Stimulated activated effector memory CD8-positive, alpha-beta T cell treated with anti-CD3 and anti-CD28 coated beads, Interleukin-12 subunit alpha, Interleukin-12 subunit beta, amount 100 ng/mL, for 72 hours (primary cell): ENCODE measurements around the gene ASPN.

Experiments used
- ATAC-seq: fragments of 150-1000 bp; cut with Tn5 transposase; 2 replicates; pipeline ENCODE4 v1.10.0; 2021
- DNase-seq, 2 donors: peaks; one replicate each; pipeline ENCODE4 v3.0.0; 2021 to 2022; ENCODE audit warnings: low spot score in 2 of 2
- H3K27ac Mint-ChIP-seq: one replicate; pipeline ENCODE4 v1.8.0; 2022; ENCODE audit warnings: mild to moderate bottlenecking, mixed read lengths
- H3K36me3 Mint-ChIP-seq: one replicate; pipeline ENCODE4 v1.8.0; 2022; ENCODE audit warnings: mild to moderate bottlenecking, mixed read lengths
- H3K4me1 Mint-ChIP-seq: one replicate; pipeline ENCODE4 v1.8.0; 2022; ENCODE audit warnings: mixed read lengths
- H3K4me3 Mint-ChIP-seq: one replicate; pipeline ENCODE4 v1.8.0; 2022; ENCODE audit warnings: mild to moderate bottlenecking, mixed read lengths
- H3K9me3 Mint-ChIP-seq: one replicate; pipeline ENCODE4 v1.8.0; 2022; ENCODE audit warnings: mixed read lengths

The ASPN gene

GRCh38 chr9:92482329-92482728 lies at the start of gene ASPN:
ASPN (minus strand) TSS chr9:92482506.
- H3K9me3 Mint-ChIP-seq: no peaks in the 10 kb centered on the region
- H3K36me3 Mint-ChIP-seq: no peaks in the 10 kb centered on the region
- DNase-seq: no peak
- H3K4me1 Mint-ChIP-seq: peaks cover 7% of the 10 kb centered on the region
- no peak within 1 kb of the TSS for H3K4me3 Mint-ChIP-seq
- ATAC-seq: no peak
- no peak within 1 kb of the TSS for H3K27ac Mint-ChIP-seq

- DNase-seq: no peak
- H3K4me3 Mint-ChIP-seq: no peak overlapping the region
- peaks cover 3% of the 10 kb centered on the region for H3K9me3 Mint-ChIP-seq
- H3K27ac Mint-ChIP-seq: no peak overlapping the region
- no peaks in the 10 kb centered on the region for H3K36me3 Mint-ChIP-seq
- ATAC-seq: no peak
- H3K4me1 Mint-ChIP-seq: peaks cover 15% of the 10 kb centered on the region
Measured at GRCh38 chr9:92530893-92531292, 48.6 kb upstream of the ASPN start.

DNA sequence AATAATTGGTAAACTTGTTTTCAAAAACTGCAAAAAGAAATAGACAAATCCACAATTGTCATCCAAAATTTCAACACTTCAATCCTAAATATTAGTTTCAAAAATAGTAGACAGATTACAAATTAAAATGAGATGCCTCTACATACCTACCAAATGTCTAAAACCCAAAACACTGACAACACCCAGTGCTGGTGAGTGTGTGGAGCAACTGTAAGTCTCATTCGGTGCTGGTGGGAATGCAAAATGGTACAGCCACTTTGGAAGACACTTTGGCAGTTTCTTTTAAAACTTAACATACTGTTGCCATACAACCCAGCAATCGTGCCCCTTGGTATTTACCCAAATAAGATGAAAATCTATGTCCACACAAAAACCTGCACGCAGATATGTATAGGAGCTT lies 46.8 kb upstream of the ASPN start:
- H3K27ac Mint-ChIP-seq: no peak overlapping the region
- H3K36me3 Mint-ChIP-seq: no peaks in the 10 kb centered on the region
- no peak overlapping the region for H3K4me3 Mint-ChIP-seq
- peaks cover 3% of the 10 kb centered on the region for H3K9me3 Mint-ChIP-seq
- ATAC-seq (no peak), DNase-seq (no peak)
- peaks cover 6% of the 10 kb centered on the region for H3K4me1 Mint-ChIP-seq

DNA sequence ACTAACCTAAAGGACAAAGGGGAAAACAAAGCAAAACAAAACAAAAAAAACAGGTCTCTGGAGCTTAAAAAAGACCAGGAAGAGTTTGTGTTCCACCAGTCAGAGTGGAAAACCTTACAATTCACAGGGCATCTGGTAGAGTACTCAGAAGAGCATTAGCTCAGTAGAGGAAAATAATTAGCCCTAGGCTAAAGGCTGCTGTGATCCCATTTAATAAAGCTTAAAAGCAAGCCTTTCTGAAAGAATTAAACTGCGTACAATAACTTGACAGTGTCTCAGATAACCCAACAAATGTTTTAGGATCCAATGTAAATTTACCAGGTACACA lies 46.2 kb upstream of the ASPN start:
- Mint-ChIP-seq H3K27ac (no peak overlapping the region), H3K4me3 (no peak overlapping the region), H3K9me3 (peaks cover 3% of the 10 kb centered on the region), H3K4me1 (peaks cover 5% of the 10 kb centered on the region), H3K36me3 (no peaks in the 10 kb centered on the region)
- DNase-seq: no peak
- no peak for ATAC-seq

GRCh38 chr9:92527832-92528521 lies 45.7 kb upstream of the ASPN start:
- H3K4me3 Mint-ChIP-seq: no peak overlapping the region
- no peaks in the 10 kb centered on the region for H3K36me3 Mint-ChIP-seq
- peaks cover 5% of the 10 kb centered on the region for H3K4me1 Mint-ChIP-seq
- DNase-seq (no peak), ATAC-seq (no peak)
- H3K9me3 Mint-ChIP-seq: peaks cover 3% of the 10 kb centered on the region
- no peak overlapping the region for H3K27ac Mint-ChIP-seq

DNA sequence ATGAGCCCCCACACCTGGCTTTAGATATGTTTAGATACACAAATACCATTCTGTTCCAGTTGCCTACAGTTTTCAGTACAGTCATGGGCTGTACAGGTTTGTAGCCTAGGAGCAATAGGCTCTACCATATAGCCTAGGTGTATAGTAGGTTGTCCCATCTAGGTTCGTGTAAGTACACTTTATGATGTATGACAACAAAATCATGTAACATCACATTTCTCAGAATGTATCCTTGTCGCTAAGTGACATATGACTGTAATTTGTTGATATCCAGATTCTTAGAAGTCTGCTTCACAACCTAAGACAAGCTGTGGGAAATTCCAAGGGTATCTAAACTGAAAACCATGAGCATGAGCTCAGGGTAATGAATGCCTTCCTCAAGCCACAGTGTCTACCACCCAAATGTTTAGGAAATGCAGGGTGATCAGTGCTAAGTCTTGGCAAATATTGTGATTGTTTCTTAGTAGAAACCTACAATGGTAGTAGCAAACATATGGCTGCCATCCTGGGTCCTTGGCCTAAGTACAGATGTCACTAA lies 45.1 kb upstream of the ASPN start:
- H3K4me3 Mint-ChIP-seq: no peak overlapping the region
- ATAC-seq: peak; percentile 75
- H3K27ac Mint-ChIP-seq: no peak overlapping the region
- no peak for DNase-seq
- H3K4me1 Mint-ChIP-seq: peaks cover 5% of the 10 kb centered on the region
- peaks cover under 1% of the 10 kb centered on the region for H3K9me3 Mint-ChIP-seq
- H3K36me3 Mint-ChIP-seq: no peaks in the 10 kb centered on the region

GRCh38 chr9:92525306-92525705 lies 43.0 kb upstream of the ASPN start:
- Mint-ChIP-seq H3K27ac (no peak overlapping the region), H3K4me3 (no peak overlapping the region), H3K4me1 (peaks cover 5% of the 10 kb centered on the region), H3K36me3 (no peaks in the 10 kb centered on the region), H3K9me3 (no peaks in the 10 kb centered on the region)
- ATAC-seq (no peak), DNase-seq (no peak)

DNA sequence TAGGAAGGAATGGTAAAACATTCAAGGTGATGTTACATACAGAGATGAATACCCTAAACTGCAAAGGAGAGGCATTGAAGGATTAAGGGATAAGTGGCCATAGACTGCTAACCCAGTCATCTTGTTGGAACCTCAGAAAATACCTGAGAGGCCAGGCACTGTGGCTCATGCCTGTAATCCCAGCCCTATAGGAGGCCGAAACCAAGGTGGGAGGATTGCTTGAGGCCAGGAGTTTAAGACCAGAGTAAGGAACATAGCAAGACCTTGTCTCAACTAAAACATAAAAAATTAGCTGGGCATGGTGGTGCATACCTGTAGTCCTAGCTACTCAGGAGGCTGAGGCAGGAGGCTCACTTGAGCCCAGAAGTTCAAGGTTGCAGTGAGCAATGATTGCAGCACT lies 42.6 kb upstream of the ASPN start:
- Mint-ChIP-seq H3K9me3 (no peaks in the 10 kb centered on the region), H3K36me3 (no peaks in the 10 kb centered on the region), H3K4me3 (no peak overlapping the region), H3K4me1 (peaks cover 5% of the 10 kb centered on the region), H3K27ac (no peak overlapping the region)
- ATAC-seq (no peak), DNase-seq (no peak)

- no peak for ATAC-seq
Measured at GRCh38 chr9:92522983-92523970, 41.0 kb upstream of the ASPN start.

DNA sequence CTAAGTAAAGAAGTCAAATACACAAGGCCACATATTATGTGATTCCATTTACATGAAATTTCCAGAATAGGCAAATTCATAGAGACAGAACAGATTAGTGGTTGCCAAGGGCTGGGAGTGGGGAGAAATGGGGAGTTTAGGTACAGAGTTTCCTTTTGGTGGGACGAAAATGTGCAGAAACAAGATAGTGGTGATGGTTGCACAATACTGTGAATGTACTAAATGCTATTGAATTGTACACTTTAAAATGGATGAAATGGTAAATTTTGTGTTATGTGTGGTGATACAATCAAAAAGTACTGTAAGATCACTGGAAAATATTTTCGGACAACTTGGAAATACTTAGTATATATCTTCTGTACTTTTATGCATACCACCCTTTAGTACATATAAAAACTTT lies 38.5 kb upstream of the ASPN start:
- Mint-ChIP-seq H3K4me3 (no peak overlapping the region), H3K36me3 (no peaks in the 10 kb centered on the region), H3K4me1 (no peaks in the 10 kb centered on the region), H3K9me3 (no peaks in the 10 kb centered on the region), H3K27ac (no peak overlapping the region)
- DNase-seq (no peak), ATAC-seq (no peak)

More at GRCh38 chr9:92522983-92523970, 41.0 kb upstream of the ASPN start:
- Mint-ChIP-seq H3K4me1 (peaks cover 5% of the 10 kb centered on the region), H3K4me3 (no peak overlapping the region), H3K27ac (no peak overlapping the region), H3K36me3 (no peaks in the 10 kb centered on the region), H3K9me3 (no peaks in the 10 kb centered on the region)
- no peak for DNase-seq

DNA sequence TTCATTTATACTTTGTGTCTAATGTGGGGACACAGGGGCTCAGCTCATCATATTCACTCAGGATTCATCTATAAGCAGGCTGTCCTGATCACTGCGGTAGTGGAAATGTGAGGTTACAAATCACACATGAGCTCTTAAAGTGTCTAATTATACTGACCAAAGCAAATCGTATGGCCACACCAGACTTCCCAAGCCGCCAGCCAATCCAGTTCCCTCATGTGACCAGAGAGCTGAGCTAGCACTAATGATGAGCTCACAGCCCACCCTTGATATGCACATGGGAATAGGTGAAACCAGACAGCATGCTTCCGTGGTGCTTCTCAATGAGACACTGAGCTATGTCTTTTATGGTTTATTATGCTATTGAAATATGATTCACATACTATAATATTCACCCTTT lies 35.9 kb upstream of the ASPN start:
- H3K4me3 Mint-ChIP-seq: no peak overlapping the region
- ATAC-seq (no peak), DNase-seq (no peak)
- no peaks in the 10 kb centered on the region for H3K9me3 Mint-ChIP-seq
- no peaks in the 10 kb centered on the region for H3K36me3 Mint-ChIP-seq
- H3K27ac Mint-ChIP-seq: no peak overlapping the region
- no peaks in the 10 kb centered on the region for H3K4me1 Mint-ChIP-seq

DNA sequence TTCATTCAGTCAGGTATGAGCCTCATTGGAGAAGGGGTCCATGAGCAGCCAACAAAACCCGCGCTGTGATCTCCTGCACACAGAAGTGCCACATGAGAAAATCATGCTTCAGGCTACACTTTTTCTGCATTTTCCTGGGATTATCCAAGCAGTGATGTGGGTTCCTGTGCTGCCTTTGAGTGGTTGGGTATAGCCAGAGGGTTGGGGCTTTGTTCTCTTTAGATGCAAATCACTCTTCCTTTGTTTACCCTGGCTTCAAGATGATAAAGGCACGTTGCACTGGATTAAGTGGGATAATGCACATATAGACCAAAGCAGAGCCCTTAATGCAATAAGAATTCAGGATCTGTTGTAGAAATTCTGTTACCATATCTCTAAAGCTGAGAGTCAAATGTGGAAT lies 34.7 kb upstream of the ASPN start:
- no peak overlapping the region for H3K27ac Mint-ChIP-seq
- H3K9me3 Mint-ChIP-seq: no peaks in the 10 kb centered on the region
- ATAC-seq: no peak

DNA sequence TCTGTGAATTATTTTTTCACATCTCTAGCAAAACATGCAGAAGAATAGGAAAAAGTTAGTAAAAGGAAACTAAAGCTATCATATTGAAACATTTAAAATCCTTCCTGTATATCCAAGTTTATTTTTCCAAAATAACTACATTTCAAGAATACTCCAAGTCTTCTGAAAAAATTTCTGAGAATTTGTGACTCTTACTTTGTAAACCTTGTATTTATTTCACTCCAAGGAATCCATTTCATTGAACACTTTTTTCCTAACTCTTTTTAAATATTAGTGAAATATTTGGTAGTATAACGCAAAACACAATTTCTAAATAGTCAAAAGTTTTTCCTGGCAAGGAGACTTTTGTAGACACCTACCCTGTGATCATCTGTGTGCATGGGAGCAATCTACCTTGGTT lies 34.2 kb upstream of the ASPN start:
- Mint-ChIP-seq H3K4me1 (no peaks in the 10 kb centered on the region), H3K27ac (no peak overlapping the region), H3K36me3 (no peaks in the 10 kb centered on the region), H3K9me3 (no peaks in the 10 kb centered on the region), H3K4me3 (no peak overlapping the region)
- no peak for ATAC-seq
- no peak for DNase-seq

More for the DNA sequence above, 34.7 kb upstream of the ASPN start:
- Mint-ChIP-seq H3K4me1 (no peaks in the 10 kb centered on the region), H3K4me3 (no peak overlapping the region), H3K36me3 (no peaks in the 10 kb centered on the region)
- DNase-seq: no peak

GRCh38 chr9:92514635-92515034 lies 32.3 kb upstream of the ASPN start:
- Mint-ChIP-seq H3K27ac (no peak overlapping the region), H3K4me3 (no peak overlapping the region), H3K9me3 (no peaks in the 10 kb centered on the region), H3K4me1 (no peaks in the 10 kb centered on the region), H3K36me3 (no peaks in the 10 kb centered on the region)
- no peak for DNase-seq
- no peak for ATAC-seq

DNA sequence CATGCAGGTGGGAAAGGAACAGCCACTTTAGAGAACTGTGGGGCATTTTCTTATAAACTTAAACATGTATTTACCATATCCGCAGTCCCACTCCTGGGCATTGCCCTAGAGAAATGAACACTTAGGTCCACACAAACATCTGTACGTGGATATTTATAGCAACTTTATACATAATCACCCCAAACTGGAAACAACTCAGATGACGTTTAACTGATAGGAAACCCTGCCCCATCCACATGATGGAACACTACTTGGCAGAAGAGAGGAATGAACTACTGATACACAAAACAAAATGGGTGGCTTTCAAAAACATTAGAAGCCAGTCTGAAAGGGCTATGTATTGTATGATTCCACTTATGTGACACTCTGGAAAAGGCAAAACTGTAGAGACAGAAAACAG lies 31.0 kb upstream of the ASPN start:
- no peaks in the 10 kb centered on the region for H3K9me3 Mint-ChIP-seq
- no peak overlapping the region for H3K27ac Mint-ChIP-seq
- no peak overlapping the region for H3K4me3 Mint-ChIP-seq
- no peaks in the 10 kb centered on the region for H3K36me3 Mint-ChIP-seq
- H3K4me1 Mint-ChIP-seq: no peaks in the 10 kb centered on the region
- ATAC-seq (no peak), DNase-seq (no peak)

DNA sequence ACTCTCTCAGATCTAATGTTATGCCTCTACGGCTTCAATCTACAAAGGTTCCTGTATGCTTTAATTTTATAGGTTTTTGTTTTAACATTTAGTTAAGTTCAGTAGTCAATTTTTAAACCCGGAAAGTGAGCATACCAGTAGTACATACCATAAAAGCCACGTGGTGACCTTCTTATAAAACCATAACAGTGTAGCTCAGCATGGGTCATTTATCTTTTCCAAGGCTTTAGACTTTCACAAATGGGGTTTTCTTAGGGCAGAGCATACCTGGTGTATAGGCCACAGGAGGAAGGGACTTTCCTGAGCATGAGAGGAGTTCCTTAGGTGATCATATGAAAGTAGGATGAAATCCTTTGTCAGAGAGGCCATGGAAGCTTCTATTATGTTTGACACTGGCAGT lies 30.3 kb upstream of the ASPN start:
- no peaks in the 10 kb centered on the region for H3K36me3 Mint-ChIP-seq
- H3K27ac Mint-ChIP-seq: no peak overlapping the region
- H3K4me3 Mint-ChIP-seq: no peak overlapping the region
- ATAC-seq: no peak
- H3K9me3 Mint-ChIP-seq: no peaks in the 10 kb centered on the region
- H3K4me1 Mint-ChIP-seq: no peaks in the 10 kb centered on the region
- DNase-seq: no peak
